ENCODE data around the gene SEC23IP.
A peak's percentile ranks its signal among the peaks of the same experiment; 100 is the strongest.

Gene SEC23IP

DNA sequence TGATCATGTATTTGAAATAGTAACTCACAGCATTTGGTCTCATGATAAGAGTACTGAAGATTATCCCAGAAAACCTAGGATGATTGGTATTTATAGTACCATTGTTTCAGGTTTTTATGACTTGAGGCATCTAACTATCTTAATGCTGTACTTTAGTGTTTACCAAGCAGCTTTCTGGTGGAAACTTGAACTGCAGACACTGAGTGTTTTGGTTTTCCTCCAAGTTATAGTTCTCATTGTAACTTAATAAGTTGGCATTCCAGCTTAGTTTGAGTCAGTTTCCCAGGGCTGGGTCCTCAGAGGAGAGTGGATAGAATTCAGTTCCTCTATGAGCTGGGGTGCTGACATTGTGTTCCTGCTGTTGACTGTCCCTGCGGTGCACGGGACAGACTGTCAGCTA lies 50.4 kb downstream of the SEC23IP start:
- no peak for DNase-seq

GRCh38 chr10:119945805-119946204 lies 53.3 kb downstream of the SEC23IP start:
- DNase-seq = no peak

GRCh38 chr10:119947300-119947699 lies 54.8 kb downstream of the SEC23IP start:
- DNase-seq = no peak

GRCh38 chr10:119957451-119957850 lies 64.9 kb downstream of the SEC23IP start:
- DNase-seq = no peak

- DNase-seq = no peak
Observed at GRCh38 chr10:119962837-119963236, 70.3 kb downstream of the SEC23IP start.

DNA sequence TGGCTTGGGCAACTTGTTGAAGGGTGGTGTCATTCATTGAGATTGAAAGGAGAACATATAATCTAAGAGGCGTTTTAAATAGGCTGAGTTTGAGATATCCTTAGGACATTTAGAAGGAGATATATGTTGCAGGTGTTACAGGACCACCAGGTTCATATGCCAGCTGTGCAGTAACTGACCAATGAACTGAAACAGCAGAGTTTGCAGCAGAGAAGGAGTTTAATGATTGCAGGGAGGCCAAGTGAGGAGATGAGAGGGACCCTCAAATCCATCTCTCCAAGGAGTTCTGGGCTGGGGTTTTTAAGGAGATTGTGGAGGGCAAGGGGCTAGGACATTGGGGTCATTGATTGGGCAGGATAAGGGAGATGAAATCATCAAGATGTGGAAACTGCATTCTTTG lies 74.5 kb downstream of the SEC23IP start:
- no peak for DNase-seq

GRCh38 chr10:119969609-119970008 lies 77.1 kb downstream of the SEC23IP start:
- DNase-seq = no peak

- no peak for DNase-seq
Observed at GRCh38 chr10:119970107-119970506, 77.6 kb downstream of the SEC23IP start.

- no peak for DNase-seq
Observed at GRCh38 chr10:119970963-119971362, 78.4 kb downstream of the SEC23IP start.

DNA sequence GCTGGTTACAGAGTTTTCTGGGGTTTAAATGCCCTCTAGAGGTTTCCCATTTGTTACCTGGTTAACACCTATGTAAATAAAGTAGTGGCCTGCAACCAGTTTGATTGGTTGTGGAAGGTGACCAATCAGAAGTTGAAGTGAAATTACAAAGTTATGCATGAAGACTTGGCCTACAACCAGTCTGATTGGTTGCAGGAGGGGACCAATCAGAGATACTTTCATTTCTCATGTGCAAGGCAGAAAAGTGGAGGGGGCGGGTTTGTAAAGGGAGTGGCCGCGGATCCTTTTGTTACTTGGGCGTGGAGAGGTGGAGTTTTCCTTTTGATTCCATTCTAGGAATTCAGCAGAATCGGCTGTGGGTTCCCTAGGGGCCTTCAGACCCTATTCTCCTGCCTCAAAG lies 80.8 kb downstream of the SEC23IP start:
- DNase-seq = peak; percentile 22

DNA sequence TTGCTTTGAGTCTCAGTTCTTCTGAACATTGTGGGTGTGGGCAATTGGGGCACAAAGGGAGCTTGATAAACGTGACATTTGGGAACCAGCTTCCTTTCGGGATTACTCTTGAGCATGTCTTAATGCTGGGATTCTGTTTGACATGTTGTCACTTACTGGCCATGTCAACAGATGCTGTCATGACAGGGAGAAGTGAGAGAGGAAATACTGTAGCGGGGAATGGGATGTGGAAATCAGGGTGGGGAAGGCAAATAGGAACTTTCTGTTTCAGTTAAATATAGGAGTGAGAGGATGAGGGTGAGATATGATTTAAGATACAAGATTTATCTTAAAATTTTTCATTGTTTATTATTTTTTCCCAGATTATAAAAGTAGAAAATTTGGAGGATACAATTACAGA lies 83.9 kb downstream of the SEC23IP start:
- no peak for DNase-seq

- no peak for DNase-seq
Observed at GRCh38 chr10:119980956-119981750, 88.6 kb downstream of the SEC23IP start.

GRCh38 chr10:119981826-119982225 lies 89.3 kb downstream of the SEC23IP start:
- DNase-seq = no peak

- no peak for DNase-seq
Observed at GRCh38 chr10:119988333-119988732, 95.8 kb downstream of the SEC23IP start.

DNA sequence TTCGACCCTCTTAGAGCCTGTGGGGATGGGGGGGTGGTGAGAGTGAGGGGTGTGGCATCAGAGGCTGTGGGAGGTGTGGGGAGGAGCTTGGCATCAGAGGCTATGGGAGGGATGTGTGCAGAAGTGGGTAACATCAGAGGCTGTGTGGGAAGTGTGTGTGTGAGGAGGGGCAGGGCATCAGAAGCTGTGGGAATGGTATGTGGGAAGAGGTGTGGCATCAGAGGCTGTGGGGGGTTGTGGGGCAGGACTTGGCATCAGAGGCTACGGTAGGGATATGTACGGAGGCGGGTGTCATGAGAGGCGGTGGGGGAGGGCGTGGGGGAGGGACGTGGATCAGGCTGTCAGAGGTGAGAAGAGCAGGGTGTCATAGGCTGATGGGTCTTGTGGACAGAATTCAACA lies 97.4 kb downstream of the SEC23IP start:
- DNase-seq = no peak

DNA sequence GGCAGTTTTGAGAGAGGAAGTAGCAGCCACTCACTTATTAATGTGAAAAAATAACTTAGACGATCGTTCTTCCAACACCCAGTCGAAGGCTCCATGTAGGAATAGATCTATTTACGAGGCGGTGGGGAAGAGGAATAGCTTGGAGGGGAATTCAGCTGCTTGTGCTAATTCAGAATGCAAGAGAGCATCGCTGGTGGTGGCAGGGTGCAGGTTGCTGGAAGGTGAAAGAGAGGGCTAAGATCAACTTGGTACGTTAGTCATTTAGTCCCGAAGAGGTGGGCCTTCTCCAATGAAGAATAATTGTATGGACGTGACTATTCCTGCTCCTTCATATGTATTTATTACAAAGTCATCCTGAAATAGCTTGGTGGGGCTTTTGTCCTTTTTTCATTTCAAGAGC lies 98.5 kb downstream of the SEC23IP start:
- DNase-seq = no peak

- no peak for DNase-seq
Observed at GRCh38 chr10:119991816-119992215, 99.3 kb downstream of the SEC23IP start.

Measured in NCI-H1048 (cell line).